ENCODE results near the gene KRT1.

KRT1 gene

GRCh38 chr12:52650520-52651081 is 29.6 kb downstream of the KRT1 start:
- CTCF ChIA-PET: interaction anchor here (1.3 kb wide), 1 partner anchor 220 kb away, joined by 3 read pairs; no protein-coding TSS in a partner anchor
- TF ChIP-seq TARDBP (IDR thresholded peaks at IDR 0.05) (no peak), FOXK2 (IDR thresholded peaks at IDR 0.05) (no peak), LEF1 (IDR thresholded peaks at IDR 0.05; ENCODE audit: borderline replicate concordance) (no peak), ELF4 (IDR thresholded peaks at IDR 0.05) (no peak), ZNF384 (IDR thresholded peaks at IDR 0.05) (no peak), NFRKB (IDR thresholded peaks at IDR 0.05) (no peak), FOXA1 (IDR thresholded peaks at IDR 0.05) (no peak), ARNT (IDR thresholded peaks at IDR 0.05) (no peak), HDGF (IDR thresholded peaks at IDR 0.05; ENCODE audit: borderline replicate concordance) (no peak), SP1 (IDR thresholded peaks at IDR 0.05) (no peak)
- POLR2A ChIA-PET: no interaction called here
- DNase-seq (ENCODE audit: extremely low spot score): no peak

GRCh38 chr12:52649066-52649465 is 31.1 kb downstream of the KRT1 start:
- ChIA-PET CTCF (no interaction called here), POLR2A (no interaction called here)
- TF ChIP-seq HDGF (IDR thresholded peaks at IDR 0.05; ENCODE audit: borderline replicate concordance) (no peak), FOXA1 (IDR thresholded peaks at IDR 0.05) (no peak), BHLHE40 (IDR thresholded peaks at IDR 0.05; ENCODE audit: borderline replicate concordance) (no peak), PKNOX1 (IDR thresholded peaks at IDR 0.05) (no peak), ELF4 (IDR thresholded peaks at IDR 0.05) (no peak), SUZ12 (IDR thresholded peaks at IDR 0.05) (no peak), FOXM1 (IDR thresholded peaks at IDR 0.05; ENCODE audit: borderline replicate concordance) (no peak)
- DNase-seq (ENCODE audit: extremely low spot score): no peak

- ChIA-PET CTCF (no interaction called here), POLR2A (no interaction called here)
- no peak for DNase-seq (ENCODE audit: extremely low spot score)
- TF ChIP-seq BHLHE40 (IDR thresholded peaks at IDR 0.05; ENCODE audit: borderline replicate concordance) (no peak), LEF1 (IDR thresholded peaks at IDR 0.05; ENCODE audit: borderline replicate concordance) (no peak), NFRKB (IDR thresholded peaks at IDR 0.05) (no peak), FOXM1 (IDR thresholded peaks at IDR 0.05; ENCODE audit: borderline replicate concordance) (no peak), TARDBP (IDR thresholded peaks at IDR 0.05) (no peak), ARNT (IDR thresholded peaks at IDR 0.05) (no peak), ZNF384 (IDR thresholded peaks at IDR 0.05) (no peak), SP1 (IDR thresholded peaks at IDR 0.05) (no peak), FOXK2 (IDR thresholded peaks at IDR 0.05) (no peak), ELF4 (IDR thresholded peaks at IDR 0.05) (no peak), CTBP1 (IDR thresholded peaks at IDR 0.05; ENCODE audit: borderline replicate concordance) (no peak), HDGF (IDR thresholded peaks at IDR 0.05; ENCODE audit: borderline replicate concordance) (no peak), L3MBTL2 (conservative IDR thresholded peaks at IDR 0.05) (no peak), PKNOX1 (IDR thresholded peaks at IDR 0.05) (no peak), FOXA1 (IDR thresholded peaks at IDR 0.05) (no peak), SUZ12 (IDR thresholded peaks at IDR 0.05) (no peak)
These were observed 32.1 kb downstream of the KRT1 start for GRCh38 chr12:52648012-52648550.

GRCh38 chr12:52647601-52648000 is 32.6 kb downstream of the KRT1 start:
- CTCF ChIA-PET: no interaction called here
- no peak for TF ChIP-seq BHLHE40 (IDR thresholded peaks at IDR 0.05; ENCODE audit: borderline replicate concordance)
- no peak for TF ChIP-seq L3MBTL2 (conservative IDR thresholded peaks at IDR 0.05)
- TF ChIP-seq SUZ12 (IDR thresholded peaks at IDR 0.05): no peak
- TF ChIP-seq NFRKB (IDR thresholded peaks at IDR 0.05): no peak
- TF ChIP-seq TARDBP (IDR thresholded peaks at IDR 0.05): no peak
- TF ChIP-seq HDGF (IDR thresholded peaks at IDR 0.05; ENCODE audit: borderline replicate concordance): no peak
- TF ChIP-seq FOXM1 (IDR thresholded peaks at IDR 0.05; ENCODE audit: borderline replicate concordance): no peak
- TF ChIP-seq LEF1 (IDR thresholded peaks at IDR 0.05; ENCODE audit: borderline replicate concordance): no peak
- no peak for TF ChIP-seq ARNT (IDR thresholded peaks at IDR 0.05)
- no peak for TF ChIP-seq ZNF384 (IDR thresholded peaks at IDR 0.05)
- TF ChIP-seq FOXA1 (IDR thresholded peaks at IDR 0.05): no peak
- TF ChIP-seq ELF4 (IDR thresholded peaks at IDR 0.05): no peak
- TF ChIP-seq CTBP1 (IDR thresholded peaks at IDR 0.05; ENCODE audit: borderline replicate concordance): no peak
- TF ChIP-seq FOXK2 (IDR thresholded peaks at IDR 0.05): no peak
- TF ChIP-seq PKNOX1 (IDR thresholded peaks at IDR 0.05): no peak
- TF ChIP-seq SP1 (IDR thresholded peaks at IDR 0.05): no peak
- DNase-seq (ENCODE audit: extremely low spot score): no peak
- POLR2A ChIA-PET: no interaction called here

- DNase-seq (ENCODE audit: extremely low spot score): no peak
- no peak for TF ChIP-seq SP1 (IDR thresholded peaks at IDR 0.05)
- no peak for TF ChIP-seq HDGF (IDR thresholded peaks at IDR 0.05; ENCODE audit: borderline replicate concordance)
- ChIA-PET CTCF (no interaction called here), POLR2A (no interaction called here)
These were observed 33.6 kb downstream of the KRT1 start for GRCh38 chr12:52646613-52647012.

- TF ChIP-seq NFRKB (IDR thresholded peaks at IDR 0.05): no peak
- TF ChIP-seq FOXA1 (IDR thresholded peaks at IDR 0.05): no peak
- no peak for TF ChIP-seq FOXK2 (IDR thresholded peaks at IDR 0.05)
- TF ChIP-seq HDGF (IDR thresholded peaks at IDR 0.05; ENCODE audit: borderline replicate concordance): no peak
- no peak for TF ChIP-seq PKNOX1 (IDR thresholded peaks at IDR 0.05)
- no peak for TF ChIP-seq ARNT (IDR thresholded peaks at IDR 0.05)
- no peak for TF ChIP-seq FOXM1 (IDR thresholded peaks at IDR 0.05; ENCODE audit: borderline replicate concordance)
- no peak for TF ChIP-seq LEF1 (IDR thresholded peaks at IDR 0.05; ENCODE audit: borderline replicate concordance)
- TF ChIP-seq L3MBTL2 (conservative IDR thresholded peaks at IDR 0.05): no peak
- TF ChIP-seq ELF4 (IDR thresholded peaks at IDR 0.05): no peak
- TF ChIP-seq ZNF384 (IDR thresholded peaks at IDR 0.05): no peak
- no peak for TF ChIP-seq SUZ12 (IDR thresholded peaks at IDR 0.05)
- TF ChIP-seq SP1 (IDR thresholded peaks at IDR 0.05): no peak
- TF ChIP-seq CTBP1 (IDR thresholded peaks at IDR 0.05; ENCODE audit: borderline replicate concordance): no peak
- TF ChIP-seq BHLHE40 (IDR thresholded peaks at IDR 0.05; ENCODE audit: borderline replicate concordance): no peak
- no peak for TF ChIP-seq TARDBP (IDR thresholded peaks at IDR 0.05)
- POLR2A ChIA-PET: interaction anchor here (1.0 kb wide), 1 partner anchor 362 kb away, joined by 3 read pairs; no protein-coding TSS in a partner anchor
- CTCF ChIA-PET: no interaction called here
- no peak for DNase-seq (ENCODE audit: extremely low spot score)
These were observed 34.2 kb downstream of the KRT1 start for GRCh38 chr12:52645982-52646381.
